ENCODE measurements around the gene CACNB2. TPM values are rescaled to one million over a fixed set of nuclear protein-coding genes. Genes with fewer than 3 reads are reported as not detected.

The CACNB2 gene
- total and polyA plus RNA-seq, 2 experiments from 2014 or later, result 4.6 to 5.3 TPM

GRCh38 chr10:18332048-18332447 is 191.8 kb downstream of the CACNB2 start:
- DNase-seq (ENCODE audit: low spot score), result no peak
- no peak overlapping the region for H2AFZ ChIP-seq
- H3K9me3 ChIP-seq (ENCODE audit: low read depth), result no peaks in the 10 kb centered on the region
- H3K36me3 ChIP-seq (replicated peaks; ENCODE audit: insufficient read depth, low read depth), result no peaks in the 10 kb centered on the region
- H3K4me3 ChIP-seq, result no peak overlapping the region
- WGBS (ENCODE audit: low lambda C conversion rate, missing lambda C conversion rate), result 79% methylated on average over 4 of the region's 4 CpGs
- no peaks in the 10 kb centered on the region for H3K27me3 ChIP-seq
- H3K4me1 ChIP-seq (ENCODE audit: insufficient read depth), result no peaks in the 10 kb centered on the region
- no peaks in the 10 kb centered on the region for H4K20me1 ChIP-seq (ENCODE audit: insufficient read depth, poor library complexity, severe bottlenecking)
- TF ChIP-seq EZH2phosphoT487 (IDR thresholded peaks at IDR 0.05; ENCODE audit: low read depth, severe bottlenecking, unreplicated experiment) (no peak), EZH2 (IDR thresholded peaks at IDR 0.05; ENCODE audit: borderline replicate concordance) (no peak), CTCF (IDR thresholded peaks at IDR 0.05; ENCODE audit: poor library complexity) (no peak)
- no peaks in the 10 kb centered on the region for H3K79me2 ChIP-seq
- H3K27ac ChIP-seq, result no peak overlapping the region
- H3K9me2 ChIP-seq (replicated peaks; ENCODE audit: insufficient read depth), result no peaks in the 10 kb centered on the region
- H3K4me2 ChIP-seq, result no peak overlapping the region

GRCh38 chr10:18332484-18332883 is 192.3 kb downstream of the CACNB2 start:
- no peaks in the 10 kb centered on the region for H3K36me3 ChIP-seq (replicated peaks; ENCODE audit: insufficient read depth, low read depth)
- H4K20me1 ChIP-seq (ENCODE audit: insufficient read depth, poor library complexity, severe bottlenecking), result no peaks in the 10 kb centered on the region
- no peaks in the 10 kb centered on the region for H3K9me2 ChIP-seq (replicated peaks; ENCODE audit: insufficient read depth)
- H3K27me3 ChIP-seq, result no peaks in the 10 kb centered on the region
- no peak overlapping the region for H3K27ac ChIP-seq
- H3K79me2 ChIP-seq, result no peaks in the 10 kb centered on the region
- no peak overlapping the region for H3K4me2 ChIP-seq
- no peak for DNase-seq (ENCODE audit: low spot score)
- 92% methylated on average over 1 of the region's 1 CpG for WGBS (ENCODE audit: low lambda C conversion rate, missing lambda C conversion rate)
- no peak overlapping the region for H2AFZ ChIP-seq
- H3K9me3 ChIP-seq (ENCODE audit: low read depth), result no peaks in the 10 kb centered on the region
- no peak overlapping the region for H3K4me3 ChIP-seq
- no peak for TF ChIP-seq CTCF (IDR thresholded peaks at IDR 0.05; ENCODE audit: poor library complexity)
- TF ChIP-seq EZH2 (IDR thresholded peaks at IDR 0.05; ENCODE audit: borderline replicate concordance), result no peak
- no peak for TF ChIP-seq EZH2phosphoT487 (IDR thresholded peaks at IDR 0.05; ENCODE audit: low read depth, severe bottlenecking, unreplicated experiment)
- no peaks in the 10 kb centered on the region for H3K4me1 ChIP-seq (ENCODE audit: insufficient read depth)

- Histone ChIP-seq H3K4me2 (no peak overlapping the region), H3K4me3 (no peak overlapping the region), H3K36me3 (replicated peaks; ENCODE audit: insufficient read depth, low read depth) (no peaks in the 10 kb centered on the region), H3K27me3 (no peaks in the 10 kb centered on the region), H2AFZ (no peak overlapping the region), H3K27ac (no peak overlapping the region), H3K4me1 (ENCODE audit: insufficient read depth) (no peaks in the 10 kb centered on the region), H4K20me1 (ENCODE audit: insufficient read depth, poor library complexity, severe bottlenecking) (no peaks in the 10 kb centered on the region), H3K9me3 (ENCODE audit: low read depth) (no peaks in the 10 kb centered on the region), H3K9me2 (replicated peaks; ENCODE audit: insufficient read depth) (no peaks in the 10 kb centered on the region), H3K79me2 (no peaks in the 10 kb centered on the region)
- 80% methylated on average over 5 of the region's 5 CpGs for WGBS (ENCODE audit: low lambda C conversion rate, missing lambda C conversion rate)
- TF ChIP-seq EZH2 (IDR thresholded peaks at IDR 0.05; ENCODE audit: borderline replicate concordance) (no peak), EZH2phosphoT487 (IDR thresholded peaks at IDR 0.05; ENCODE audit: low read depth, severe bottlenecking, unreplicated experiment) (no peak), CTCF (IDR thresholded peaks at IDR 0.05; ENCODE audit: poor library complexity) (no peak)
- no peak for DNase-seq (ENCODE audit: low spot score)
Observed at GRCh38 chr10:18333621-18334020, 193.4 kb downstream of the CACNB2 start.

Data from hepatocyte (in vitro differentiated cells).